ELF-1 (cell line): ENCODE results near the gene RFX1.
"Not testable (repeated sequence)": the region's sequence is repeated elsewhere in the genome, so short reads cannot be mapped to it uniquely, and the experiment has no call there.

ENCODE experiments used
- DNase-seq: peaks from one replicate; pipeline ENCODE4 v3.0.0-alpha.2; 2016; ENCODE audit warnings: low read depth, low spot score

The RFX1 gene

GRCh38 chr19:14027856-14028450 is 21.8 kb upstream of the RFX1 start, which contains the start of gene RLN3:
RLN3 (plus strand) TSS chr19:14028148; CDS start chr19:14028205, 57 bp downstream.
- no peak for DNase-seq

- not testable (repeated sequence) for DNase-seq
Measured at GRCh38 chr19:14026652-14027192, 20.6 kb upstream of the RFX1 start.

- peak; percentile 74 for DNase-seq
Measured at GRCh38 chr19:14023404-14024235, 17.5 kb upstream of the RFX1 start.

GRCh38 chr19:14022469-14022868 is 16.3 kb upstream of the RFX1 start:
- DNase-seq = no peak

GRCh38 chr19:14021474-14021873 is 15.4 kb upstream of the RFX1 start:
- peak; percentile 56 for DNase-seq

- not testable (repeated sequence) for DNase-seq
Measured at GRCh38 chr19:14019739-14020138, 13.6 kb upstream of the RFX1 start.

GRCh38 chr19:14019100-14019499 is 13.0 kb upstream of the RFX1 start:
- DNase-seq = no peak

- DNase-seq = no peak
Measured at GRCh38 chr19:14015524-14016035, 9.5 kb upstream of the RFX1 start.

GRCh38 chr19:14012378-14012915 is 6.3 kb upstream of the RFX1 start:
- no peak for DNase-seq

GRCh38 chr19:14006766-14007562 is 844 bp upstream of the RFX1 start:
- DNase-seq = no peak

GRCh38 chr19:14005349-14006084 is 603 bp downstream of the RFX1 start:
- DNase-seq = peak; percentile 77

GRCh38 chr19:14004619-14005348 is 1.3 kb downstream of the RFX1 start:
- DNase-seq = no peak

- DNase-seq = no peak
Measured at GRCh38 chr19:14003251-14004055, 2.7 kb downstream of the RFX1 start.

GRCh38 chr19:14002571-14003250 is 3.4 kb downstream of the RFX1 start:
- no peak for DNase-seq

GRCh38 chr19:14000691-14001375 is 5.3 kb downstream of the RFX1 start:
- no peak for DNase-seq

GRCh38 chr19:13999085-13999484 is 7.0 kb downstream of the RFX1 start:
- DNase-seq = no peak

- DNase-seq = no peak
Measured at GRCh38 chr19:13998426-13998825, 7.7 kb downstream of the RFX1 start.

GRCh38 chr19:13997631-13997962 is 8.5 kb downstream of the RFX1 start:
- peak; percentile 62 for DNase-seq
